Peyer's patch (tissue), 4 donors: Measurements from ENCODE around the gene FAM120B.

Source experiments
- POLR2A ChIP-seq, 2 donors: fragments of 450-650 bp; IDR thresholded peaks; one replicate each; pipeline ENCODE4 v1.5.1; 2017; ENCODE audit warnings: antibody characterized with exemption in 2 of 2, mild to moderate bottlenecking in 2 of 2, moderate library complexity in 2 of 2
- TF ChIP-seq, protein P1 (sequence below), 6 experiments: fragments of 450-650 bp in 4 of 6; fragments of 200-600 bp in 2 of 6; sonication (generic) in 1 of 6; IDR thresholded peaks; one replicate each; pipeline ENCODE4 v1.5.1; 2017 to 2019; ENCODE audit warnings: antibody characterized with exemption in 6 of 6, mild to moderate bottlenecking in 3 of 6, moderate library complexity in 1 of 6

- TF ChIP-seq, protein P1, sequence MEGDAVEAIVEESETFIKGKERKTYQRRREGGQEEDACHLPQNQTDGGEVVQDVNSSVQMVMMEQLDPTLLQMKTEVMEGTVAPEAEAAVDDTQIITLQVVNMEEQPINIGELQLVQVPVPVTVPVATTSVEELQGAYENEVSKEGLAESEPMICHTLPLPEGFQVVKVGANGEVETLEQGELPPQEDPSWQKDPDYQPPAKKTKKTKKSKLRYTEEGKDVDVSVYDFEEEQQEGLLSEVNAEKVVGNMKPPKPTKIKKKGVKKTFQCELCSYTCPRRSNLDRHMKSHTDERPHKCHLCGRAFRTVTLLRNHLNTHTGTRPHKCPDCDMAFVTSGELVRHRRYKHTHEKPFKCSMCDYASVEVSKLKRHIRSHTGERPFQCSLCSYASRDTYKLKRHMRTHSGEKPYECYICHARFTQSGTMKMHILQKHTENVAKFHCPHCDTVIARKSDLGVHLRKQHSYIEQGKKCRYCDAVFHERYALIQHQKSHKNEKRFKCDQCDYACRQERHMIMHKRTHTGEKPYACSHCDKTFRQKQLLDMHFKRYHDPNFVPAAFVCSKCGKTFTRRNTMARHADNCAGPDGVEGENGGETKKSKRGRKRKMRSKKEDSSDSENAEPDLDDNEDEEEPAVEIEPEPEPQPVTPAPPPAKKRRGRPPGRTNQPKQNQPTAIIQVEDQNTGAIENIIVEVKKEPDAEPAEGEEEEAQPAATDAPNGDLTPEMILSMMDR (IDR thresholded peaks at IDR 0.05): no peak
- no peak for TF ChIP-seq POLR2A (IDR thresholded peaks at IDR 0.05)
These were observed 134.8 kb downstream of the FAM120B start for GRCh38 chr6:170441316-170441715.
